ENCODE results near the gene SUSD6.
"Not testable (repeated sequence)": the region's sequence is repeated elsewhere in the genome, so short reads cannot be mapped to it uniquely, and the experiment has no call there.

SUSD6 gene

DNA sequence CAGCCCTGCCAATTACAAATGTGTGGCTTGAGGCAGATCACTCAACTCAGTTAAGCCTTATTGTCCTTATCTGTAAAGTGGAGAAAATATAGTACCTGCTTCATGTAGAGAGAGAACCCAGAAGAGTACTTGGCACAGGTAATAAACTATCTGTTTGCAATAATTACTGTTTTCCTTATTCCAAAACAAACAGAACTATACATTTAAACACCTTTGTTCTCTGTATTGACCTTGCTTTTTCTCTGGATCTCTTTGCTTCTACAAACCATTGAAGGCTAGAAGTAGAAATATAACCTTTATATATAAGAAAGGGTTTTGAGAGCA is 84.8 kb downstream of the SUSD6 start:
- Histone ChIP-seq H3K9me3 (ENCODE audit: insufficient read depth, low read length) (no peaks in the 10 kb centered on the region), H3K36me3 (ENCODE audit: insufficient read depth, insufficient read length, low read length) (no peaks in the 10 kb centered on the region), H3K27me3 (ENCODE audit: insufficient read depth, insufficient read length) (no peaks in the 10 kb centered on the region), H3K4me3 (ENCODE audit: insufficient read length, low read depth) (no peak overlapping the region), H3K4me1 (ENCODE audit: insufficient read depth, insufficient read length) (peaks cover 7% of the 10 kb centered on the region), H3K9ac (ENCODE audit: insufficient read length, low read depth) (no peak overlapping the region)
- TF ChIP-seq SUZ12 (IDR thresholded peaks at IDR 0.05; ENCODE audit: extremely low read depth, insufficient read depth, insufficient read length) (no peak), YY1 (IDR thresholded peaks at IDR 0.05; ENCODE audit: insufficient read depth, insufficient read length) (no peak)
- no peak for DNase-seq (ENCODE audit: low read depth, low spot score)

DNA sequence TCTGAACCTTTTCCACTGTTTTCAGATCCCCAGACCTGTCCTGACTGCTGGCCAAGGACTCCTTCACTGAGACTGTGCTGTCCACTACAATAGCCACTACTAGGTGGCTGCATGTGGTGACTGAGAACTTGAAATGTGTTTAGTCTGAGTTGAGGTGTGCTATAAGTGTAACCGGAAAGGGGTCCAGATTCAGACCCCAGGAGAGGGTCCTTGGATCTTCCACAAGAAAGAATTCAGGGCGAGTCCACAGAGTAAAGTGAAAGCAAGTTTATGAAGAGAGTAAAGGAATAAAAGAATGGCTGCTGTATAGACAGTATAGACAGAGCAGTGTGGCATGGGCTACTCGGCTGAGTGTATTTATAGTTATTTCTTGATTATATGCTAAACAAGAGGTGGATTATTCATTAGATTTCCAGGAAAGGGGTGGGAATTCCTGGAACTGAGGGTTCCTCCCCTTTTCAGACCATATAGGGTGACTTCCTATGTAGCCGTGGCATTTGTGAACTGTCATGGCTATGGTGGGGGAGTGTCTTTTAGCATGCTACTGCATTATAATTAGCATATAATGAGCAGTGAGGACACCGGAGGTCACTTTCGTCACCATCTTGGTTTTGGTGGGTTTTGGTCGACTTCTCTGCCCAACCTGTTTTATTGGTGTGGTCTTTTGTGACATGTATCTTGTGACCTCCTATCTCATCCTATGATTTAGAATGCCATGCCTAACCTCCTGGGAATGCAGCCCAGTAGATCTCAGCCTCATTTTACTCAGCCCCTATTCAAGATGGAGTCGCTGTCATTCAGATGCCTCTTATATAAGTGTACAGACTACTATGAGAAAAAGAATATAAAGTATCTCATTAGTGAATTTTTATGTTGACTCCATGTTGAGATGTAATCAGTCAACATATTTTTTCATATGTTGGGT is 85.5 kb downstream of the SUSD6 start:
- H3K36me3 ChIP-seq (ENCODE audit: insufficient read depth, insufficient read length, low read length): no peaks in the 10 kb centered on the region
- DNase-seq (ENCODE audit: low read depth, low spot score): no peak
- no peaks in the 10 kb centered on the region for H3K27me3 ChIP-seq (ENCODE audit: insufficient read depth, insufficient read length)
- H3K4me3 ChIP-seq (ENCODE audit: insufficient read length, low read depth): no peak overlapping the region
- TF ChIP-seq YY1 (IDR thresholded peaks at IDR 0.05; ENCODE audit: insufficient read depth, insufficient read length) (no peak), ZNF274 (IDR thresholded peaks at IDR 0.05; ENCODE audit: low read depth, low read length) (no peak)
- H3K9me3 ChIP-seq (ENCODE audit: insufficient read depth, low read length): no peaks in the 10 kb centered on the region
- H3K9ac ChIP-seq (ENCODE audit: insufficient read length, low read depth): no peak overlapping the region
- H3K4me1 ChIP-seq (ENCODE audit: insufficient read depth, insufficient read length): peaks cover 9% of the 10 kb centered on the region

DNA sequence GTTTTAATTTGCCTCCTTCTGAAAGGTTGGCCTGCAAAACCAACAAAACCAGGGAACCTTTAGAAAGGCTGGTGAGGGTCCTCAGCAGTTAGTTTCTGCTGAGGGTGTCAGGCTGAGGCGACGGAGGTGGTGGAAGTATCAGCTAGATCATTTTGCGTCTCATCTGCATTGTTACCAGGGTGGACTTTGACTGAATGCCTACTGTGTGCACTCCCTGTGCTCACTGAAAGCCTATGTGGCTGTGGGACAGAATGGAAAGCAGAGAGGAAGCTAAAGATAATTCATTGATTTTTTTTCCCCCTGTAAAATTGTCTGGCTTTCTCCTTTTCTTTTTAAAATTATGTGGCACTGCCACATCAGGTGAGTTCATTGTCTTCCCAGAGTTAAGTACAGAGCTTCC is 87.2 kb downstream of the SUSD6 start:
- no peak overlapping the region for H3K9ac ChIP-seq (ENCODE audit: insufficient read length, low read depth)
- H3K4me1 ChIP-seq (ENCODE audit: insufficient read depth, insufficient read length): peaks cover 6% of the 10 kb centered on the region
- no peaks in the 10 kb centered on the region for H3K27me3 ChIP-seq (ENCODE audit: insufficient read depth, insufficient read length)
- H3K36me3 ChIP-seq (ENCODE audit: insufficient read depth, insufficient read length, low read length): no peaks in the 10 kb centered on the region
- H3K9me3 ChIP-seq (ENCODE audit: insufficient read depth, low read length): no peaks in the 10 kb centered on the region
- no peak for DNase-seq (ENCODE audit: low read depth, low spot score)
- TF ChIP-seq ZNF274 (IDR thresholded peaks at IDR 0.05; ENCODE audit: low read depth, low read length) (no peak), YY1 (IDR thresholded peaks at IDR 0.05; ENCODE audit: insufficient read depth, insufficient read length) (no peak), SUZ12 (IDR thresholded peaks at IDR 0.05; ENCODE audit: extremely low read depth, insufficient read depth, insufficient read length) (no peak)
- H3K4me3 ChIP-seq (ENCODE audit: insufficient read length, low read depth): no peak overlapping the region

DNA sequence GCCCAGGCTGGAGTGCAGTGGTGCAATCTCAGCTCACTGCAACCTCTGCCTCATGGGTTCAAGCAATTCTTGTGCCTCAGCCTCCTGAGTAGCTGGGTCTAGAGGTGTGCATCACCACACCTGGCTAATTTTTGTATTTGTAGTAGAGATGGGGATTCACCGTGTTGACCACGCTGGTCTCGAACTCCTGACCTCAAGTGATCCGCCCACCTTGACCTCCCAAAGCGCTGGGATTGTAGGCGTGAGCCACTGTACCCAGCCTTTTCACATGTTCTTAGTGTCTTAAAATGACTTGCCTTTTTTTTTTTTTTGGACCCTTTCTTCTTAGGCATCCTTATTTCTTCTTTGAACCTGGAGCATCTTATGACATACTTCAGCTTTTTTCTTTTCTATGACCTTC is 87.8 kb downstream of the SUSD6 start:
- H3K36me3 ChIP-seq (ENCODE audit: insufficient read depth, insufficient read length, low read length); H3K9ac ChIP-seq (ENCODE audit: insufficient read length, low read depth): not testable (repeated sequence)

DNA sequence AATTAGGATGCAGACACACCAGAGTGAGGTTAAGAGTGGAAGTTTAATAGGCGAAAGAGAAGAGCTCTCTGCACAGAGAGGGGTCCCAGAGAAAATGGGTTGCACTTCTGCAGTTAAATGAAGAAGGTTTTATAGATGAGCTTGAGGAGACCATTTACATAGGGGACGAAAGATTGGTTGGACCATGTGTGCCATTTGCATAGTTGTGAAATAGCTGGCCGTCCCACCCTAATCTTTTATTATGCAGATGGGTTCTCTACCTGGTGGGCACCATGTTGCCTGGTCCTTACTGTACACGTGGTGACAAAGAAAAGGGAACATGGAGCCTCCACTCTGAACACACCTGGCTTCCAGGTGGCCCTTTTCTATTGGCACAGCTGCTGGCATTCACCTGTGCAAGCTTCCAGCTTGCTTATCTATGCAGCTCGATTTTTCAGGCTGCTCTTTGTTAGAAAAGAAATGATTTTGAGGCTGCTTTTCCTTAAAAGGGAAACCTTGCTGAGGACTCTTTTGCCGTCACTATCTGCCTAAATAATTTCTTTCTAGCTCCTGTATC is 88.4 kb downstream of the SUSD6 start:
- Histone ChIP-seq H3K27me3 (ENCODE audit: insufficient read depth, insufficient read length) (no peaks in the 10 kb centered on the region), H3K9me3 (ENCODE audit: insufficient read depth, low read length) (no peaks in the 10 kb centered on the region), H3K36me3 (ENCODE audit: insufficient read depth, insufficient read length, low read length) (peaks cover 4% of the 10 kb centered on the region), H3K4me1 (ENCODE audit: insufficient read depth, insufficient read length) (peaks cover 6% of the 10 kb centered on the region), H3K4me3 (ENCODE audit: insufficient read length, low read depth) (no peak overlapping the region), H3K9ac (ENCODE audit: insufficient read length, low read depth) (no peak overlapping the region)
- TF ChIP-seq ZNF274 (IDR thresholded peaks at IDR 0.05; ENCODE audit: low read depth, low read length) (no peak), YY1 (IDR thresholded peaks at IDR 0.05; ENCODE audit: insufficient read depth, insufficient read length) (no peak), SUZ12 (IDR thresholded peaks at IDR 0.05; ENCODE audit: extremely low read depth, insufficient read depth, insufficient read length) (no peak)
- DNase-seq (ENCODE audit: low read depth, low spot score): no peak

More for the DNA sequence above, 87.8 kb downstream of the SUSD6 start:
- not testable (repeated sequence) for H3K4me1 ChIP-seq (ENCODE audit: insufficient read depth, insufficient read length); H3K27me3 ChIP-seq (ENCODE audit: insufficient read depth, insufficient read length); H3K4me3 ChIP-seq (ENCODE audit: insufficient read length, low read depth); DNase-seq (ENCODE audit: low read depth, low spot score); H3K9me3 ChIP-seq (ENCODE audit: insufficient read depth, low read length)

DNA sequence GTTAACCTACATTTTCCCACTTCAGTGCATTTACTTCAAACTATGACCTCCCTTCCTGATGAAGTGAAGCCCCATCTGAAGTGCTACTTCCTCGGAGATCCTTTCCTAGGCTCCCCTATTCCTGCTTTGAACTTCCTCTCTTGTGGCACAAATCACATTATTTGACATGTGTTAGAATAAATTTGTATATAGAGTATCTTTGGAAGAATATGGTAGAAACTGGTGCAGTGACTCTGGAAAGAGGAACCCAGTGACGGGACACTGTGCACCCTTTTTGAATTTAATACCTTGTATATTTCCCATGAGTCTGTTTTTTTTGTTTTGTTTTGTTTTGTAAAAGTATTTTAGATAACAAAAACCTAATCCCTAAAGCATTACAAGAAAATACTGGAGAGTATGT is 89.2 kb downstream of the SUSD6 start:
- DNase-seq (ENCODE audit: low read depth, low spot score): no peak
- Histone ChIP-seq H3K4me3 (ENCODE audit: insufficient read length, low read depth) (no peak overlapping the region), H3K27me3 (ENCODE audit: insufficient read depth, insufficient read length) (no peaks in the 10 kb centered on the region), H3K4me1 (ENCODE audit: insufficient read depth, insufficient read length) (peaks cover 2% of the 10 kb centered on the region), H3K9ac (ENCODE audit: insufficient read length, low read depth) (no peak overlapping the region), H3K36me3 (ENCODE audit: insufficient read depth, insufficient read length, low read length) (peaks cover 4% of the 10 kb centered on the region), H3K9me3 (ENCODE audit: insufficient read depth, low read length) (no peaks in the 10 kb centered on the region)
- no peak for TF ChIP-seq SUZ12 (IDR thresholded peaks at IDR 0.05; ENCODE audit: extremely low read depth, insufficient read depth, insufficient read length)
- no peak for TF ChIP-seq ZNF274 (IDR thresholded peaks at IDR 0.05; ENCODE audit: low read depth, low read length)
- TF ChIP-seq YY1 (IDR thresholded peaks at IDR 0.05; ENCODE audit: insufficient read depth, insufficient read length): no peak

DNA sequence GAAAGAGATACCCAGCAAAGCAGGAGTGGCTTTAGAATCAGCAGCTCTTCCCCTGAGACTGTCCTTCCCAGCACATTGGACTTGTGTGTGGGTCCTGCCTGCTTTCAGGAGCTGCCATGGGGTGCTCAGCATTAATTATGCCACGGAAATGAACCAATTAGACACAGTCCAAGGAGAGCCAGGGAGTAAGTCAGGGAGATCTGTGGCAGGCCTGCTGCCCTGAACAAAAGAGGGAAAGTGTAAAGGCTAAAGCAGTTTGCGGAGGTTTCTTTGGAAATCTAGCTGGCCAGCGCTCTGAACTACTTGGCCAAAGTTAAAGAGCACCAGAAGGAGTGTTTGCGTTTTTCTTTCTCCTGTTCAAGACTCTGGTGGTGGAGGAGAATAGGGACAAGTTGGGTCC is 89.9 kb downstream of the SUSD6 start:
- Histone ChIP-seq H3K4me3 (ENCODE audit: insufficient read length, low read depth) (no peak overlapping the region), H3K4me1 (ENCODE audit: insufficient read depth, insufficient read length) (peaks cover 2% of the 10 kb centered on the region)
- no peak for TF ChIP-seq YY1 (IDR thresholded peaks at IDR 0.05; ENCODE audit: insufficient read depth, insufficient read length)
- no peak for TF ChIP-seq ZNF274 (IDR thresholded peaks at IDR 0.05; ENCODE audit: low read depth, low read length)
- no peak for TF ChIP-seq SUZ12 (IDR thresholded peaks at IDR 0.05; ENCODE audit: extremely low read depth, insufficient read depth, insufficient read length)

More for the DNA sequence above, 89.9 kb downstream of the SUSD6 start:
- Histone ChIP-seq H3K9me3 (ENCODE audit: insufficient read depth, low read length) (no peaks in the 10 kb centered on the region), H3K27me3 (ENCODE audit: insufficient read depth, insufficient read length) (no peaks in the 10 kb centered on the region), H3K9ac (ENCODE audit: insufficient read length, low read depth) (no peak overlapping the region), H3K36me3 (ENCODE audit: insufficient read depth, insufficient read length, low read length) (peaks cover 4% of the 10 kb centered on the region)
- DNase-seq (ENCODE audit: low read depth, low spot score): no peak

All from NT2/D1 (cell line).